H9 (cell line): Measurements from ENCODE around the gene TRUB2. TPM values are rescaled to one million over a fixed set of nuclear protein-coding genes. Genes with fewer than 3 reads are reported as not detected.
A peak's percentile ranks its signal among the peaks of the same experiment; 100 is the strongest.

Experiments used
- DNase-seq: peaks from one replicate; pipeline ENCODE4 v3.0.0-alpha.2; 2017
- H2AFZ ChIP-seq: one replicate; pipeline ENCODE4 v1.6.1; 2013; ENCODE audit warnings: mild to moderate bottlenecking, low read length, control low read depth, moderate library complexity
- H2AK5ac ChIP-seq: 2 replicates; pipeline ENCODE4 v1.6.1; 2013; ENCODE audit warnings: low read length, control low read depth, mixed read lengths; ENCODE audit not compliant: insufficient read length
- H2BK120ac ChIP-seq: one replicate; pipeline ENCODE4 v1.6.1; 2013; ENCODE audit warnings: low read depth, mild to moderate bottlenecking, low read length, control low read depth, inconsistent platforms; ENCODE audit not compliant: poor library complexity, severe bottlenecking
- H2BK12ac ChIP-seq: 2 replicates; pipeline ENCODE4 v1.6.1; 2013; ENCODE audit warnings: low read length, control low read depth, mixed read lengths, low read depth; ENCODE audit not compliant: insufficient read length
- H2BK15ac ChIP-seq: 2 replicates; pipeline ENCODE4 v1.6.1; 2013; ENCODE audit warnings: low read depth, low read length, control low read depth
- H2BK20ac ChIP-seq: one replicate; pipeline ENCODE4 v1.6.1; 2013; ENCODE audit warnings: low read depth, mild to moderate bottlenecking, low read length, control low read depth, inconsistent platforms; ENCODE audit not compliant: poor library complexity, severe bottlenecking
- H2BK5ac ChIP-seq: 2 replicates; pipeline ENCODE4 v1.6.1; 2013; ENCODE audit warnings: low read length, control low read depth, mixed read lengths; ENCODE audit not compliant: insufficient read length
- H3K14ac ChIP-seq: 2 replicates; pipeline ENCODE4 v1.6.1; 2013; ENCODE audit warnings: low read length, control low read depth; ENCODE audit not compliant: insufficient read depth
- H3K18ac ChIP-seq: 2 replicates; pipeline ENCODE4 v1.6.1; 2013; ENCODE audit warnings: low read depth, mild to moderate bottlenecking, mixed read lengths, low read length, control low read depth; ENCODE audit not compliant: insufficient read length
- H3K23ac ChIP-seq: 2 replicates; pipeline ENCODE4 v1.6.1; 2013; ENCODE audit warnings: low read length, control low read depth, mixed read lengths, low read depth; ENCODE audit not compliant: insufficient read length
- H3K23me2 ChIP-seq: 2 replicates; pipeline ENCODE4 v1.6.1; 2013; ENCODE audit warnings: low read depth, mild to moderate bottlenecking, mixed read lengths, low read length, control low read depth; ENCODE audit not compliant: insufficient read length, poor library complexity, severe bottlenecking
- H3K27ac ChIP-seq: 2 replicates; pipeline ENCODE4 v1.5.1; 2013; ENCODE audit warnings: low read length, control low read depth, mixed read lengths, low read depth; ENCODE audit not compliant: insufficient read length
- H3K27me3 ChIP-seq: 2 replicates; pipeline ENCODE4 v1.6.1; 2013; ENCODE audit warnings: low read length, control low read depth, inconsistent platforms; ENCODE audit not compliant: insufficient read depth
- H3K4ac ChIP-seq: 2 replicates; pipeline ENCODE4 v1.6.1; 2013; ENCODE audit warnings: low read depth, mild to moderate bottlenecking, control low read depth, inconsistent platforms, low read length, moderate library complexity
- H3K4me1 ChIP-seq: 2 replicates; pipeline ENCODE4 v1.6.1; 2013; ENCODE audit warnings: low read length, control low read depth, inconsistent platforms; ENCODE audit not compliant: insufficient read depth
- H3K4me2 ChIP-seq: 2 replicates; pipeline ENCODE4 v1.6.1; 2013; ENCODE audit warnings: low read length, control low read depth, mixed read lengths; ENCODE audit not compliant: insufficient read length, insufficient read depth
- H3K56ac ChIP-seq: 2 replicates; pipeline ENCODE4 v1.6.1; 2013; ENCODE audit warnings: low read depth, mild to moderate bottlenecking, mixed read lengths, low read length, control low read depth; ENCODE audit not compliant: insufficient read length
- H3K79me1 ChIP-seq: 2 replicates; pipeline ENCODE4 v1.6.1; 2013; ENCODE audit warnings: low read depth, mild to moderate bottlenecking, moderate library complexity, low read length, control low read depth, inconsistent platforms; ENCODE audit not compliant: insufficient read depth, poor library complexity, severe bottlenecking
- H3K79me2 ChIP-seq: 2 replicates; pipeline ENCODE4 v1.6.1; 2013; ENCODE audit warnings: low read length, control low read depth, inconsistent platforms; ENCODE audit not compliant: insufficient read depth
- H3K9ac ChIP-seq: 2 replicates; pipeline ENCODE4 v1.6.1; 2013; ENCODE audit warnings: low read length, control low read depth, mixed read lengths; ENCODE audit not compliant: insufficient read length; ENCODE audit errors: extremely low read depth
- H3K9me3 ChIP-seq: one replicate; pipeline ENCODE4 v1.6.1; 2013; ENCODE audit warnings: low read depth, low read length, inconsistent platforms; ENCODE audit not compliant: control insufficient read depth
- H3T11ph ChIP-seq: one replicate; pipeline ENCODE4 v1.6.1; 2013; ENCODE audit warnings: mild to moderate bottlenecking, low read length, control low read depth, inconsistent platforms
- H4K20me1 ChIP-seq: one replicate; pipeline ENCODE4 v1.6.1; 2013; ENCODE audit not compliant: control insufficient read depth, insufficient read length, insufficient read depth
- H4K5ac ChIP-seq: 2 replicates; pipeline ENCODE4 v1.6.1; 2013; ENCODE audit warnings: low read depth, mild to moderate bottlenecking, mixed read lengths, low read length, control low read depth; ENCODE audit not compliant: insufficient read length
- H4K8ac ChIP-seq: replicated peaks from 2 replicates; pipeline ENCODE4 v1.6.1; 2013; ENCODE audit warnings: low read length, control low read depth, mixed read lengths, low read depth; ENCODE audit not compliant: insufficient read length
- H4K91ac ChIP-seq: 2 replicates; pipeline ENCODE4 v1.6.1; 2013; ENCODE audit warnings: low read depth, mild to moderate bottlenecking, moderate library complexity, mixed read lengths, low read length, control low read depth; ENCODE audit not compliant: insufficient read length
- H3K27ac Mint-ChIP-seq, 3 experiments: 2 replicates in 2 of 3; 3 replicates in 1 of 3; pipeline ENCODE4 v1.8.0; 2020 to 2021; ENCODE audit warnings: mixed read lengths in 3 of 3, mild to moderate bottlenecking in 1 of 3, moderate library complexity in 1 of 3
- H3K27me3 Mint-ChIP-seq: 2 replicates; pipeline ENCODE4 v1.8.0; 2021; ENCODE audit warnings: low read depth, mild to moderate bottlenecking, moderate library complexity, mixed read lengths
- H3K36me3 Mint-ChIP-seq, 3 experiments: 2 replicates in 2 of 3; 3 replicates in 1 of 3; pipeline ENCODE4 v1.8.0; 2020 to 2021; ENCODE audit warnings: low read depth in 3 of 3, mixed read lengths in 3 of 3; ENCODE audit not compliant: insufficient read depth in 1 of 3
- H3K4me1 Mint-ChIP-seq, 2 experiments: 2 replicates each; pipeline ENCODE4 v1.8.0; 2020; ENCODE audit warnings: mixed read lengths in 2 of 2
- H3K4me3 Mint-ChIP-seq, 2 experiments: 2 replicates in 1 of 2; 3 replicates in 1 of 2; pipeline ENCODE4 v1.8.0; 2020 to 2021; ENCODE audit warnings: mild to moderate bottlenecking in 2 of 2, mixed read lengths in 2 of 2, moderate library complexity in 1 of 2
- H3K9me3 Mint-ChIP-seq, 2 experiments: 2 replicates in 1 of 2; 3 replicates in 1 of 2; pipeline ENCODE4 v1.8.0; 2020; ENCODE audit warnings: mild to moderate bottlenecking in 2 of 2, mixed read lengths in 2 of 2, moderate library complexity in 1 of 2
- WGBS: extraction: QIAGEN DNeasy Blood & Tissue Kit; methylation state at CpG from one replicate; pipeline ENCODE4 v1.1.7; 2013; ENCODE audit warnings: missing lambda C conversion rate, low lambda C conversion rate, mixed read lengths; ENCODE audit not compliant: insufficient read length; ENCODE audit errors: extremely low coverage; 5-methylcytosine and 5-hydroxymethylcytosine counted together
- total RNA-seq: library from RNA; stranded (reverse); gene quantifications from 2 replicates; pipeline ENCODE4 v1.2.1, GENCODE V29; 2021
- TF ChIP-seq, protein P1 (sequence below): fragments of 200-600 bp; sonication (generic); conservative IDR thresholded peaks from 3 replicates; pipeline ENCODE4 v1.8.0; 2021; ENCODE audit warnings: antibody characterized with exemption, mild to moderate bottlenecking

TRUB2 gene
- total RNA-seq, 1 experiment from 2014 or later: 38.3 TPM

GRCh38 chr9:128275198-128276007 is 46.8 kb downstream of the TRUB2 start, which contains the start of gene GOLGA2:
Gene GOLGA2, minus strand, starts transcription at chr9:128276007. Its CDS starts 31 bp downstream, at chr9:128275976.
- Histone ChIP-seq H3K23me2 (peaks cover 13% of the 10 kb centered on the region), H2BK120ac (no peak within 1 kb of the TSS), H3K27me3 (no peaks in the 10 kb centered on the region), H2BK20ac (no peak within 1 kb of the TSS), H4K5ac (no peak within 1 kb of the TSS), H3K4me2 (peak within 1 kb of the TSS; percentile 95), H2AK5ac (no peak within 1 kb of the TSS), H3K27ac (no peak within 1 kb of the TSS), H2AFZ (no peak within 1 kb of the TSS), H4K20me1 (no peaks in the 10 kb centered on the region), H3K79me2 (no peaks in the 10 kb centered on the region), H4K91ac (no peak within 1 kb of the TSS), H2BK12ac (no peak within 1 kb of the TSS), H3K9ac (peak within 1 kb of the TSS; percentile 61), H3K23ac (no peak within 1 kb of the TSS), H3K18ac (peak within 1 kb of the TSS; percentile 21), H3K9me3 (no peaks in the 10 kb centered on the region), H3K79me1 (no peaks in the 10 kb centered on the region), H3K56ac (no peak within 1 kb of the TSS), H2BK15ac (no peak within 1 kb of the TSS), H3T11ph (no peak within 1 kb of the TSS), H3K4me1 (no peaks in the 10 kb centered on the region; the same call in 1 of the 2 replicates), H2BK5ac (no peak within 1 kb of the TSS), H4K8ac (no peak within 1 kb of the TSS), H3K14ac (no peak within 1 kb of the TSS; the same call in none of the 2 replicates), H3K4ac (no peak within 1 kb of the TSS)
- H3K9me3 Mint-ChIP-seq: peaks cover 0 to 4% of the 10 kb centered on the region in 2 experiments; a peak in 1 of 5 replicates
- peaks cover 6 to 28% (median 18%) of the 10 kb centered on the region in 3 experiments; a peak in 5 of 7 replicates for H3K36me3 Mint-ChIP-seq
- peak; percentile 43 for DNase-seq
- H3K4me3 Mint-ChIP-seq: peak within 1 kb of the TSS; percentile 88 to 97
- H3K4me1 Mint-ChIP-seq: peaks cover 10 to 16% of the 10 kb centered on the region in 2 experiments
- H3K27me3 Mint-ChIP-seq: no peaks in the 10 kb centered on the region; the same call in 1 of the 2 replicates
- TF ChIP-seq, protein P1, sequence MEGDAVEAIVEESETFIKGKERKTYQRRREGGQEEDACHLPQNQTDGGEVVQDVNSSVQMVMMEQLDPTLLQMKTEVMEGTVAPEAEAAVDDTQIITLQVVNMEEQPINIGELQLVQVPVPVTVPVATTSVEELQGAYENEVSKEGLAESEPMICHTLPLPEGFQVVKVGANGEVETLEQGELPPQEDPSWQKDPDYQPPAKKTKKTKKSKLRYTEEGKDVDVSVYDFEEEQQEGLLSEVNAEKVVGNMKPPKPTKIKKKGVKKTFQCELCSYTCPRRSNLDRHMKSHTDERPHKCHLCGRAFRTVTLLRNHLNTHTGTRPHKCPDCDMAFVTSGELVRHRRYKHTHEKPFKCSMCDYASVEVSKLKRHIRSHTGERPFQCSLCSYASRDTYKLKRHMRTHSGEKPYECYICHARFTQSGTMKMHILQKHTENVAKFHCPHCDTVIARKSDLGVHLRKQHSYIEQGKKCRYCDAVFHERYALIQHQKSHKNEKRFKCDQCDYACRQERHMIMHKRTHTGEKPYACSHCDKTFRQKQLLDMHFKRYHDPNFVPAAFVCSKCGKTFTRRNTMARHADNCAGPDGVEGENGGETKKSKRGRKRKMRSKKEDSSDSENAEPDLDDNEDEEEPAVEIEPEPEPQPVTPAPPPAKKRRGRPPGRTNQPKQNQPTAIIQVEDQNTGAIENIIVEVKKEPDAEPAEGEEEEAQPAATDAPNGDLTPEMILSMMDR: no peak
- peak within 1 kb of the TSS; percentile 94 to 98 (median 97) for H3K27ac Mint-ChIP-seq
- no CpG with 5 or more reads among the region's 57 CpGs for WGBS
